ENCODE data around the gene N4BP3.

The N4BP3 gene

GRCh38 chr5:178143246-178143645 is 29.9 kb downstream of the N4BP3 start:
- peaks cover 62% of the 10 kb centered on the region for H3K36me3 Mint-ChIP-seq (ENCODE audit: low read depth)
- no peak overlapping the region for H3K4me3 Mint-ChIP-seq
- peaks cover 12% of the 10 kb centered on the region for H3K4me1 Mint-ChIP-seq (ENCODE audit: low read depth)
- no peaks in the 10 kb centered on the region for H3K27me3 Mint-ChIP-seq
- H3K27ac Mint-ChIP-seq: no peak overlapping the region
- no peaks in the 10 kb centered on the region for H3K9me3 Mint-ChIP-seq

- Mint-ChIP-seq H3K4me1 (ENCODE audit: low read depth) (peaks cover 17% of the 10 kb centered on the region), H3K27me3 (no peaks in the 10 kb centered on the region), H3K9me3 (no peaks in the 10 kb centered on the region), H3K4me3 (no peak overlapping the region), H3K36me3 (ENCODE audit: low read depth) (peaks cover 68% of the 10 kb centered on the region), H3K27ac (no peak overlapping the region)
Measured at GRCh38 chr5:178143901-178144300, 30.6 kb downstream of the N4BP3 start.

- Mint-ChIP-seq H3K9me3 (no peaks in the 10 kb centered on the region), H3K27me3 (no peaks in the 10 kb centered on the region), H3K4me1 (ENCODE audit: low read depth) (peaks cover 40% of the 10 kb centered on the region), H3K4me3 (no peak overlapping the region), H3K36me3 (ENCODE audit: low read depth) (peaks cover 73% of the 10 kb centered on the region), H3K27ac (no peak overlapping the region)
Measured at GRCh38 chr5:178145965-178146820, 32.9 kb downstream of the N4BP3 start.

- H3K27me3 Mint-ChIP-seq: no peaks in the 10 kb centered on the region
- H3K36me3 Mint-ChIP-seq (ENCODE audit: low read depth): peaks cover 77% of the 10 kb centered on the region
- no peaks in the 10 kb centered on the region for H3K9me3 Mint-ChIP-seq
- H3K4me1 Mint-ChIP-seq (ENCODE audit: low read depth): peaks cover 51% of the 10 kb centered on the region
- no peak overlapping the region for H3K4me3 Mint-ChIP-seq
- H3K27ac Mint-ChIP-seq: no peak overlapping the region
Measured at GRCh38 chr5:178147406-178147805, 34.1 kb downstream of the N4BP3 start.

- peak overlapping the region; percentile 84 for H3K27ac Mint-ChIP-seq
- H3K36me3 Mint-ChIP-seq (ENCODE audit: low read depth): peaks cover 65% of the 10 kb centered on the region
- H3K4me1 Mint-ChIP-seq (ENCODE audit: low read depth): peaks cover 65% of the 10 kb centered on the region
- no peaks in the 10 kb centered on the region for H3K9me3 Mint-ChIP-seq
- H3K27me3 Mint-ChIP-seq: no peaks in the 10 kb centered on the region
- H3K4me3 Mint-ChIP-seq: peak overlapping the region; percentile 47
Measured at GRCh38 chr5:178149199-178149932, 36.0 kb downstream of the N4BP3 start.

GRCh38 chr5:178150977-178151734 is 37.8 kb downstream of the N4BP3 start:
- peaks cover 70% of the 10 kb centered on the region for H3K4me1 Mint-ChIP-seq (ENCODE audit: low read depth)
- no peaks in the 10 kb centered on the region for H3K9me3 Mint-ChIP-seq
- peak overlapping the region; percentile 72 for H3K27ac Mint-ChIP-seq
- peak overlapping the region; percentile 94 for H3K4me3 Mint-ChIP-seq
- peaks cover 59% of the 10 kb centered on the region for H3K36me3 Mint-ChIP-seq (ENCODE audit: low read depth)
- no peaks in the 10 kb centered on the region for H3K27me3 Mint-ChIP-seq

- Mint-ChIP-seq H3K36me3 (ENCODE audit: low read depth) (peaks cover 46% of the 10 kb centered on the region), H3K27me3 (no peaks in the 10 kb centered on the region), H3K9me3 (no peaks in the 10 kb centered on the region), H3K27ac (peak overlapping the region; percentile 91), H3K4me1 (ENCODE audit: low read depth) (peaks cover 62% of the 10 kb centered on the region), H3K4me3 (peak overlapping the region; percentile 94)
Measured at GRCh38 chr5:178152491-178153444, 39.4 kb downstream of the N4BP3 start.

GRCh38 chr5:178153530-178154340 is 40.4 kb downstream of the N4BP3 start, which contains the start of gene NHP2:
TSS of gene NHP2 (minus strand) at chr5:178153885. CDS start at chr5:178153817, 68 bp downstream.
- H3K27me3 Mint-ChIP-seq: no peaks in the 10 kb centered on the region
- peaks cover 59% of the 10 kb centered on the region for H3K4me1 Mint-ChIP-seq (ENCODE audit: low read depth)
- H3K4me3 Mint-ChIP-seq: peak within 1 kb of the TSS; percentile 94
- no peaks in the 10 kb centered on the region for H3K9me3 Mint-ChIP-seq
- peak within 1 kb of the TSS; percentile 91 for H3K27ac Mint-ChIP-seq
- peaks cover 36% of the 10 kb centered on the region for H3K36me3 Mint-ChIP-seq (ENCODE audit: low read depth)

- Mint-ChIP-seq H3K9me3 (no peaks in the 10 kb centered on the region), H3K36me3 (ENCODE audit: low read depth) (peaks cover 26% of the 10 kb centered on the region), H3K4me1 (ENCODE audit: low read depth) (peaks cover 46% of the 10 kb centered on the region), H3K27ac (no peak overlapping the region), H3K27me3 (no peaks in the 10 kb centered on the region), H3K4me3 (peak overlapping the region; percentile 20)
Measured at GRCh38 chr5:178155065-178155464, 41.7 kb downstream of the N4BP3 start.

- H3K36me3 Mint-ChIP-seq (ENCODE audit: low read depth): no peaks in the 10 kb centered on the region
- H3K27me3 Mint-ChIP-seq: peaks cover 6% of the 10 kb centered on the region
- no peak overlapping the region for H3K4me3 Mint-ChIP-seq
- H3K27ac Mint-ChIP-seq: no peak overlapping the region
- peaks cover 9% of the 10 kb centered on the region for H3K4me1 Mint-ChIP-seq (ENCODE audit: low read depth)
- no peaks in the 10 kb centered on the region for H3K9me3 Mint-ChIP-seq
Measured at GRCh38 chr5:178160176-178160575, 46.8 kb downstream of the N4BP3 start.

GRCh38 chr5:178162481-178162880 is 49.1 kb downstream of the N4BP3 start:
- H3K36me3 Mint-ChIP-seq (ENCODE audit: low read depth): no peaks in the 10 kb centered on the region
- peaks cover 8% of the 10 kb centered on the region for H3K4me1 Mint-ChIP-seq (ENCODE audit: low read depth)
- H3K27ac Mint-ChIP-seq: no peak overlapping the region
- H3K4me3 Mint-ChIP-seq: no peak overlapping the region
- no peaks in the 10 kb centered on the region for H3K9me3 Mint-ChIP-seq
- peaks cover 6% of the 10 kb centered on the region for H3K27me3 Mint-ChIP-seq

- Mint-ChIP-seq H3K36me3 (ENCODE audit: low read depth) (no peaks in the 10 kb centered on the region), H3K4me1 (ENCODE audit: low read depth) (peaks cover 8% of the 10 kb centered on the region), H3K27ac (no peak overlapping the region), H3K4me3 (peak overlapping the region; percentile 23), H3K27me3 (peaks cover 6% of the 10 kb centered on the region), H3K9me3 (no peaks in the 10 kb centered on the region)
Measured at GRCh38 chr5:178163772-178164735, 50.7 kb downstream of the N4BP3 start.
